ENCODE results near the gene TBC1D19.

GRCh38 chr4:26715636-26716242 is 131.9 kb downstream of the TBC1D19 start:
- no peak for TF ChIP-seq ZFP30 (CRISPR knock-in tag; IDR thresholded peaks at IDR 0.05)
- no peak for TF ChIP-seq CSDC2 (CRISPR knock-in tag; IDR thresholded peaks at IDR 0.05)
- TF ChIP-seq PPARA (CRISPR knock-in tag; IDR thresholded peaks at IDR 0.05; ENCODE audit: borderline replicate concordance): no peak
- no peak for TF ChIP-seq ZNF70 (CRISPR knock-in tag; IDR thresholded peaks at IDR 0.05)
- TF ChIP-seq ZNF8 (CRISPR knock-in tag; IDR thresholded peaks at IDR 0.05): no peak
- no peak for TF ChIP-seq CSRNP3 (CRISPR knock-in tag; IDR thresholded peaks at IDR 0.05)
- TF ChIP-seq, protein P1, sequence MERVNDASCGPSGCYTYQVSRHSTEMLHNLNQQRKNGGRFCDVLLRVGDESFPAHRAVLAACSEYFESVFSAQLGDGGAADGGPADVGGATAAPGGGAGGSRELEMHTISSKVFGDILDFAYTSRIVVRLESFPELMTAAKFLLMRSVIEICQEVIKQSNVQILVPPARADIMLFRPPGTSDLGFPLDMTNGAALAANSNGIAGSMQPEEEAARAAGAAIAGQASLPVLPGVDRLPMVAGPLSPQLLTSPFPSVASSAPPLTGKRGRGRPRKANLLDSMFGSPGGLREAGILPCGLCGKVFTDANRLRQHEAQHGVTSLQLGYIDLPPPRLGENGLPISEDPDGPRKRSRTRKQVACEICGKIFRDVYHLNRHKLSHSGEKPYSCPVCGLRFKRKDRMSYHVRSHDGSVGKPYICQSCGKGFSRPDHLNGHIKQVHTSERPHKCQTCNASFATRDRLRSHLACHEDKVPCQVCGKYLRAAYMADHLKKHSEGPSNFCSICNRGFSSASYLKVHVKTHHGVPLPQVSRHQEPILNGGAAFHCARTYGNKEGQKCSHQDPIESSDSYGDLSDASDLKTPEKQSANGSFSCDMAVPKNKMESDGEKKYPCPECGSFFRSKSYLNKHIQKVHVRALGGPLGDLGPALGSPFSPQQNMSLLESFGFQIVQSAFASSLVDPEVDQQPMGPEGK (CRISPR knock-in tag; IDR thresholded peaks at IDR 0.05; ENCODE audit: borderline replicate concordance): no peak
- TF ChIP-seq, protein P2, sequence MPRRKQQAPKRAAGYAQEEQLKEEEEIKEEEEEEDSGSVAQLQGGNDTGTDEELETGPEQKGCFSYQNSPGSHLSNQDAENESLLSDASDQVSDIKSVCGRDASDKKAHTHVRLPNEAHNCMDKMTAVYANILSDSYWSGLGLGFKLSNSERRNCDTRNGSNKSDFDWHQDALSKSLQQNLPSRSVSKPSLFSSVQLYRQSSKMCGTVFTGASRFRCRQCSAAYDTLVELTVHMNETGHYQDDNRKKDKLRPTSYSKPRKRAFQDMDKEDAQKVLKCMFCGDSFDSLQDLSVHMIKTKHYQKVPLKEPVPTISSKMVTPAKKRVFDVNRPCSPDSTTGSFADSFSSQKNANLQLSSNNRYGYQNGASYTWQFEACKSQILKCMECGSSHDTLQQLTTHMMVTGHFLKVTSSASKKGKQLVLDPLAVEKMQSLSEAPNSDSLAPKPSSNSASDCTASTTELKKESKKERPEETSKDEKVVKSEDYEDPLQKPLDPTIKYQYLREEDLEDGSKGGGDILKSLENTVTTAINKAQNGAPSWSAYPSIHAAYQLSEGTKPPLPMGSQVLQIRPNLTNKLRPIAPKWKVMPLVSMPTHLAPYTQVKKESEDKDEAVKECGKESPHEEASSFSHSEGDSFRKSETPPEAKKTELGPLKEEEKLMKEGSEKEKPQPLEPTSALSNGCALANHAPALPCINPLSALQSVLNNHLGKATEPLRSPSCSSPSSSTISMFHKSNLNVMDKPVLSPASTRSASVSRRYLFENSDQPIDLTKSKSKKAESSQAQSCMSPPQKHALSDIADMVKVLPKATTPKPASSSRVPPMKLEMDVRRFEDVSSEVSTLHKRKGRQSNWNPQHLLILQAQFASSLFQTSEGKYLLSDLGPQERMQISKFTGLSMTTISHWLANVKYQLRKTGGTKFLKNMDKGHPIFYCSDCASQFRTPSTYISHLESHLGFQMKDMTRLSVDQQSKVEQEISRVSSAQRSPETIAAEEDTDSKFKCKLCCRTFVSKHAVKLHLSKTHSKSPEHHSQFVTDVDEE (CRISPR knock-in tag; IDR thresholded peaks at IDR 0.05): no peak
- TF ChIP-seq SNAI2 (CRISPR knock-in tag; IDR thresholded peaks at IDR 0.05): no peak
- TF ChIP-seq, protein P3, sequence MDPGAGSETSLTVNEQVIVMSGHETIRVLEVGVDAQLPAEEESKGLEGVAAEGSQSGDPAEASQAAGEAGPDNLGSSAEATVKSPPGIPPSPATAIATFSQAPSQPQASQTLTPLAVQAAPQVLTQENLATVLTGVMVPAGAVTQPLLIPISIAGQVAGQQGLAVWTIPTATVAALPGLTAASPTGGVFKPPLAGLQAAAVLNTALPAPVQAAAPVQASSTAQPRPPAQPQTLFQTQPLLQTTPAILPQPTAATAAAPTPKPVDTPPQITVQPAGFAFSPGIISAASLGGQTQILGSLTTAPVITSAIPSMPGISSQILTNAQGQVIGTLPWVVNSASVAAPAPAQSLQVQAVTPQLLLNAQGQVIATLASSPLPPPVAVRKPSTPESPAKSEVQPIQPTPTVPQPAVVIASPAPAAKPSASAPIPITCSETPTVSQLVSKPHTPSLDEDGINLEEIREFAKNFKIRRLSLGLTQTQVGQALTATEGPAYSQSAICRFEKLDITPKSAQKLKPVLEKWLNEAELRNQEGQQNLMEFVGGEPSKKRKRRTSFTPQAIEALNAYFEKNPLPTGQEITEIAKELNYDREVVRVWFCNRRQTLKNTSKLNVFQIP (CRISPR knock-in tag; IDR thresholded peaks at IDR 0.05; ENCODE audit: borderline replicate concordance, low read depth): no peak
- no peak for TF ChIP-seq ARNTL (CRISPR knock-in tag; IDR thresholded peaks at IDR 0.05; ENCODE audit: borderline replicate concordance, low read depth)
- no peak for TF ChIP-seq ESRRG (CRISPR knock-in tag; IDR thresholded peaks at IDR 0.05)
